OCI-M2 (cell line): Measurements from ENCODE around the gene CISH.

Source experiments
- DNase-seq: peaks from one replicate; lab custom pipeline; 2025; ENCODE audit not compliant: unreplicated experiment; lab: John Stamatoyannopoulos, UW

The CISH gene

GRCh38 chr3:50637945-50638344 lies 26.4 kb upstream of the CISH start:
- no peak for DNase-seq

DNA sequence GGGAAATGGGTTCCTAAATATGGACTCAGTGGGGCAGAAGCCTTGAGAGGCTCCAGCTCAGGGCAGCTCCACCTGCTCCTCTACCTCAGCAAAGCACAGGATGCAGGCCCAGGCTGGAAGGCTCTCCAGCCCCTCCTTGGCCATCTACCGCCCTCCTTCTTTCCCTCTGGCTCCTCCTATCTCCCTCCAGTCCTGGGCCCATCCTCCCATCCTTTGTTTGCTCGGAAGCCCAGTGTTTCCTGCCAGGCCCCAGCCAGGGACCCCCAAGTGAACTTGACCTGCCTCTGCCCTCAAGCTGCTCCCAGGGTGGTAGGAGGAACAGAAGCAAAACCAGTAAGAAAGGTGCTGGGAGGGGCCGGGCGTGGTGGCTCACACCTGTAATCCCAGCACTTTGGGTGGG lies 25.4 kb upstream of the CISH start:
- no peak for DNase-seq

DNA sequence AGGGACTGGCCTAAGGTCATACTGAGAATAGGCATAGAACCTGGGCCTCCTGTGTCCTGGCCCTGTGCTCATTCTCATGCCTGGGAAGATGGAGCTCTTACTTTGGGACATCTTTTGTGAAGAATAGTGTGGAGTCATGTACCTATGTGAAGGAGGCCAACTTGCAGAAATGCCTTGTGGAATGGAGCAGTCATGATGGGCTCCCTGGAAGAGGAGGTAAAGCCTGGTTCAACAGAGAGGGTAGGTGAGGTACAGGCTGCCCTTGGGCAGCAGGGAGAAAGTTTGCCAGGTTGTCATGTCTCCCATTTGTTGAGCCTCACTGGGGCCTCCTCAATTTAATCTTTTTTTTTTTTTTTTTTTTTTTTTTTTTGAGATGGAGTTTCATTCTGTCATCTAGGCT lies 23.5 kb upstream of the CISH start:
- DNase-seq: no peak

GRCh38 chr3:50633230-50633790 lies 21.7 kb upstream of the CISH start:
- no peak for DNase-seq

- DNase-seq: no peak
Observed at GRCh38 chr3:50632450-50632849, 20.9 kb upstream of the CISH start.

GRCh38 chr3:50630877-50631276 lies 19.3 kb upstream of the CISH start:
- no peak for DNase-seq

GRCh38 chr3:50630394-50630793 lies 18.8 kb upstream of the CISH start:
- DNase-seq: no peak

GRCh38 chr3:50628601-50629000 lies 17.0 kb upstream of the CISH start:
- DNase-seq: no peak

DNA sequence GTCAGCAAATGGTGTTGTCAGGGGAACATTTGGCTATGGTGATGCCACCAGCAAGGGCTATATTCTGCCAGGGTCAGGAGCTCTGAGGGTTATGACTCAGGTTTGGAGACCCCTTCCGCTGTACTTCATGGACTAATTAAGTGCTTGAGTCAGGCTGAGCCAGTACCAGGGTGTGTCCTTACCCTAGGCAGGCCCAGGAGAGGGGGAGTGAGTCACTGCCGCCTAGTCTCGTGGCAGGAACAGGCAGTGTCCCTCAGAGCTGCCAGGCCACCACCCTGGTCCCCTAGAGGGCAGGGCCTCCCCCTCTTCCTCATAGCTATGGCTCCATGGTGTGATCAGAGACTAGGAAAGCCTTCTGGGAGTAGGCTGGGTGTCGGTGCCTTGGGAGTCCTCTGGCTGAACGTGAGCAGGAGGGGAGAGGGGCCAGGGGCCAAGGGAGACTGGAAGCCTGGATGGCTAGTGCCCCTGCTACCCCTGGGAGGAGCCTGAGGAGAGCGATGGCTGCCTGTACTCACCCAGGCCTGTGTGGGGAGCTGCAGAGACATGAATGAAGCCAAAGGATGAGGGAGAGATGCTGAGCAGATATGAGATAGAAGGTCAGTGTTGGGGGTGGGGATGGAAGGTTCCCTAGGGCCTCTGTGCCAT lies 16.0 kb upstream of the CISH start:
- DNase-seq: no peak

- DNase-seq: no peak
Observed at GRCh38 chr3:50626401-50626800, 14.8 kb upstream of the CISH start.

DNA sequence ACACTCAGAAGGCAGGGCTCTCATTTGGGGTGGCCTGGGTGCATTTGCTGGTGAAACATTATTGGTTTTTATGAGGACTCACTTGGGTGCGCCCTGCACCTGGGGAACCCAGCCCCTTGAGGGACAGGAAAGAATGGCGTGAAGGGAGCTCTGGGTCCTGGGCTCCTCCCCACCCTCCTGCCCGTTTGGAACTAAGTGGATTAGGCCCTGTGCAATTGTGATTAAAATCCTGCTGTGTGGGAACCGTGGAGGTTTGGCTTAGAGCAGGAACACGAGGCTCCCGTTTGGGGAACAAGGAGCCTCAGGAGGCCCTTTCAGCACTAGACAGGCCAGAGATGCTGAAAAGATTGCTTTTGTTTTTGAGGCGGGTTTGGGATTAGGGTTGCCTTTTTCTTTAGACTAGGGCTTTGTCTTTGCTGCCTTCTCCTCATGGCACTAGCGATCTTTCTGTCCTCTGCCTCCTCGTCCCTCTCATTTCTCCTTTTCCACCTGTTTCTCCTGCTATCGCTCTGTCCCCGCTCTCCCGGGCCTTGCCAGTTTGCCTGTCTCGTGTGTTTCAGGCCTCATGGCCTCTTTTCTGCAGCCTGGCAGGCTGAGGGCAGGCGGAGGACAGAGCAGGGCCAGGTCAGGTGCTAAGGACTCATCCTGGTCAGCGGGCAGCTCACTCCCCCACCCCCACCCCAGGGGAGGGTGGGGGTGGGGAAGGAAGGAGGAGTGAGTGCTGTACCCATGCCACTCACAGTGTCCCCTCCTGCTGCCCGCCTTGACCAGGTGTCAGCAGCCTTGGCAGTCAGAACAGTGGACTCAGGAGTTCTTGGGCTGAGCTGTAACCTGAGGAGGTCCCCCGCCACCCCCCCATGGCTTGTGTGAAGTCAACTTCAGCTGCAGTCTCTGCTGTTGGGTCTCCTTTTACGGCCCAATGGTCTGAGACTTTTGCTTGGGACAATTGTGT lies 13.9 kb upstream of the CISH start:
- no peak for DNase-seq

DNA sequence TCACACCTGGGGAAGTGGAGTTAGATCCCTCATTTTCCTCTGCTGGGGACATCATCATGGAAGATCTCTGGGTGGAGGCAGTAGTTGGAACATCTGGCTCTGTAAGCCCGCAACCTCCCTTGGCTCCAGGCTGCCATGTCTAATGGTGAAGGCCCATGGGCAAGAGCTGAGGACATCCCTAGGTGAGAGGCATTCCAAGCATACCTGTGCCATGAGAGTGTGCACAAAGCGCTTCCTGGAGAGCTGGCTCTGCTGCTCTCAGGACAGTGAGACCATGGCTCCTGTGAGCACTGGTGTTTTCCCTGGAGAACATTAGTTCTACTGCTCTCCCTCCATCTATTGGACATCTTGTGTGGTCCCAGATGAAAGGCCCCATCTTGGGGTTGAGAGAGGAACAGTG lies 13.1 kb upstream of the CISH start:
- no peak for DNase-seq

DNA sequence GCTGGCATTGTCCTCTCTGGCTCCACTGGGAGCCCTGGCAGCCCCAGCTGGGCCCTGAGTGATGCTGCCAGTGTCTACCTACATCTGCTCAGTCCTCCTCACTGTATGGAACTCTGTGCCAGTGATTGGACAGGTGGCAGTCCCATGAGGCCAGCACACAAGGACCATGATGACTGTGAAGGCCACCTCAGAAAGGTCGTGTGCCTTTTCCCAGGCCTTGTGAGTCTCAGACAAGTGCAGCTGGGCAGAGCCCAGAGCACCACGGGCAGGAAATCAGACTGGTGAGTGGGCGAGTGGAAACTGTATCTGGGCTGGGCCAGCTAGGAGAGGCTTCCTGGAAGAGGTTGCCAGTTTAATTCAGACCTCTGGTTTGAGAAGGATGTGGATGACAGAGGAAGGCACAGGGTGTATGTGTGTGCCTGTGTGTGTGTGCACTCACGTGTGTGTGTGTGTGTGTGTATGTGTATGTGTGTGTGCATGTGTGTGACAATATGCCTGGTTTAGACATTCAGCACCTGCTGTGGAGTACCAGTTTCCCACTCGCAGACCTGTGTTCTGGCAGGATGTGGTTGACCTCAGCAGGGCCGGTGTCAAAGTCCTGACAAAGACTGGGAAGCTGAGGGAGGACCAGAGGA lies 12.4 kb upstream of the CISH start:
- DNase-seq: no peak

- no peak for DNase-seq
Observed at GRCh38 chr3:50622881-50623280, 11.3 kb upstream of the CISH start.

DNA sequence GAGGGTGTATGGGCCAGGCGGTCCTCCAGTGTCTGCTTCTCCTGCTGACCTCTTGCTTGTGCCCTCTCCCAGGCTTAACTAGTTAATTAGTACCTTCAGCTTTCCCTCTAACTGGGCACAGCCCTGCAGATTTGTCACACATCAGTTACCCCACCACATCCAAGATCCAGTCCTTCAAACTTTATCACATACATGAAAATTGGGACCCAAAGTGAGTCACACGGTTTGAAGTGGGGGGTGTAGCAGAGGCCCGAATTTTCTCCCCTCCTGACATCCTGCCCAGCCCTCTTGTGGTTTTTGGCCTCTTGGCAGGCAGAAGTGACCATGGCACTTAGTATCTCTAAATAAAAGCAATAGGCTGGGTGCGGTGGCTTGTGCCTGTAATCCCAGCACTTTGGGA lies 9.2 kb upstream of the CISH start:
- no peak for DNase-seq

GRCh38 chr3:50620420-50620819 lies 8.8 kb upstream of the CISH start:
- no peak for DNase-seq

GRCh38 chr3:50617911-50618481 lies 6.4 kb upstream of the CISH start:
- no peak for DNase-seq

GRCh38 chr3:50617096-50617791 lies 5.7 kb upstream of the CISH start, which contains the start of gene MAPKAPK3:
TSS of gene MAPKAPK3 (plus strand) at chr3:50617151. CDS start at chr3:50617566, 415 bp downstream.
- DNase-seq: no peak

- DNase-seq: peak; percentile 74
Observed at GRCh38 chr3:50616770-50617095, 5.2 kb upstream of the CISH start.

GRCh38 chr3:50616003-50616769 lies 4.6 kb upstream of the CISH start:
- DNase-seq: peak; percentile 54
